Measurements from ENCODE around the gene FBN2. TPM values are rescaled to one million over a fixed set of nuclear protein-coding genes. Genes with fewer than 3 reads are reported as not detected.

The FBN2 gene
- total and polyA plus RNA-seq, 2 of the 4 experiments (the other 2 are of a cell fraction) = 26.7 to 69.0 TPM

DNA sequence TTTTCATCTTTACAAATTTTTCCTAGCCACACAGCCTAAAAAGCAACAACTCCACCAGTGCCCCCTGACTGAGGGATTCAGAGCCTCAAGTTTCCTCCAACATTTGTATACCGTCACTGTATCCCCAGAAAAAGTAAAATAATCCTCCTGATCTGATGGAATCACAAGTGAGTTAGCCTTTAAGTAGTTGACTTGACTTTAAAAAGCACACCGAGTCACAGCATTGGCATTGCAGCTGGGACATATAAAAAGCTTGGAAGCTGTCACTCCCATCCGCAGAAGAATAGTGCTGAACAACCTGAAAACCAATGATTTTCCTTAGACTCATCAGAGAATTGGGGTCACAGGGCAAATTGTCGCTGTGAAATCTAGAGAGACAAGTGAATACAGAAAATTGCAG lies 41.6 kb upstream of the FBN2 start:
- no TSS peak for BruUV-seq (replicated peaks)
- H2AK9ac ChIP-seq (replicated peaks; ENCODE audit: low read depth, low read length, poor library complexity) = no peak overlapping the region
- no peak overlapping the region for H2AFZ ChIP-seq (replicated peaks; ENCODE audit: low read length, poor library complexity)
- no peak overlapping the region for H3K9ac ChIP-seq (ENCODE audit: low read depth, low read length)
- 60% methylated on average over 1 of the region's 4 CpGs; no CpG with 5 or more reads in 1 of the 2 experiments for WGBS, 2 experiments (ENCODE audit: extremely low coverage in 2 of 2, insufficient read length in 1 of 2)
- peak overlapping the region; percentile 85 for H2BK20ac ChIP-seq (ENCODE audit: low read depth, low read length)
- peak overlapping the region; percentile 60; the same call in 1 of the 2 replicates for H3K4me2 ChIP-seq (ENCODE audit: low read depth, low read length)
- dilution Hi-C loops (cut with HindIII; ENCODE audit: low sequenced_read_pairs, unreplicated experiment) (no loop called here), intact Hi-C loops (cut with micrococcal nuclease) (no loop called here), in situ Hi-C loops (cut with MboI; ENCODE audit: low sequenced_read_pairs) (no loop called here)
- H2BK5ac ChIP-seq (ENCODE audit: low read depth, low read length, poor library complexity, severe bottlenecking) = peak overlapping the region; percentile 81
- ATAC-seq (ENCODE audit: low read depth) = peak; percentile 48
- H3K56ac ChIP-seq (ENCODE audit: extremely low read depth, insufficient read depth, low read length) = no peak overlapping the region; the same call in 1 of the 2 replicates
- no peaks in the 10 kb centered on the region for H4K20me1 ChIP-seq (ENCODE audit: insufficient read depth, low read length)
- ChIA-PET POLR2A (ENCODE audit: unreplicated experiment) (no interaction called here), CTCF (no interaction called here)
- H3K36me3 ChIP-seq (ENCODE audit: control insufficient read depth, insufficient read depth, low read length) = no peaks in the 10 kb centered on the region
- peak overlapping the region; percentile 51; the same call in 1 of the 2 replicates for H3K27ac ChIP-seq (ENCODE audit: insufficient read depth, low read length)
- peak overlapping the region; percentile 94 for H3K18ac ChIP-seq (ENCODE audit: low read depth, low read length)
- peak overlapping the region in 1 of 2 experiments; percentile 69; a peak in 1 of 4 replicates for H4K8ac ChIP-seq (ENCODE audit: low read depth in 2 of 2, low read length in 2 of 2)
- H3K9me1 ChIP-seq (ENCODE audit: insufficient read depth, low read length) = no peaks in the 10 kb centered on the region
- peak overlapping the region; percentile 71 for H2BK120ac ChIP-seq (ENCODE audit: low read depth, low read length)
- TF ChIP-seq RFX5 (IDR thresholded peaks at IDR 0.05; ENCODE audit: low read depth, low read length) = no peak
- peak overlapping the region; percentile 49; the same call in 1 of the 2 replicates for H3K23ac ChIP-seq (ENCODE audit: low read depth, low read length)
- H3K4me3 ChIP-seq (ENCODE audit: insufficient read depth, low read depth, low read length) = no peak overlapping the region
- no peaks in the 10 kb centered on the region for H3K79me1 ChIP-seq (ENCODE audit: low read depth in 1 of 2, low read length in 2 of 2)
- H3K27me3 ChIP-seq (ENCODE audit: control insufficient read depth, insufficient read depth, low read length) = no peaks in the 10 kb centered on the region
- H3K9me3 ChIP-seq (ENCODE audit: control insufficient read depth, insufficient read depth, low read length) = no peaks in the 10 kb centered on the region
- H3K4ac ChIP-seq (ENCODE audit: low read depth, low read length) = peak overlapping the region; percentile 18
- peak overlapping the region; percentile 7; the same call in 1 of the 2 replicates for H3K14ac ChIP-seq (replicated peaks; ENCODE audit: low read depth, low read length)
- no peak overlapping the region; the same call in 1 of the 2 replicates for H2AK5ac ChIP-seq (ENCODE audit: low read depth, low read length)
- peak overlapping the region; percentile 68; the same call in 1 of the 2 replicates for H4K5ac ChIP-seq (ENCODE audit: low read depth, low read length)
- peak; percentile 31 for DNase-seq
- peak overlapping the region; percentile 82; the same call in 1 of the 3 replicates for H2BK15ac ChIP-seq (ENCODE audit: low read depth, low read length)
- H4K91ac ChIP-seq (ENCODE audit: insufficient read depth, low read depth, low read length) = peak overlapping the region; percentile 59; the same call in 1 of the 2 replicates
- H3K4me1 ChIP-seq (ENCODE audit: control insufficient read depth, insufficient read depth, low read length) = peaks cover 4% of the 10 kb centered on the region; the same call in 1 of the 2 replicates
